ENCODE data around the gene CDCA3. TPM values are rescaled to one million over a fixed set of nuclear protein-coding genes. Genes with fewer than 3 reads are reported as not detected.

The CDCA3 gene
- total and polyA plus RNA-seq, 2 of the 13 experiments (the other 11 are each of a cell fraction or from before 2014, with no cell fraction given), result 32.7 to 56.5 TPM

DNA sequence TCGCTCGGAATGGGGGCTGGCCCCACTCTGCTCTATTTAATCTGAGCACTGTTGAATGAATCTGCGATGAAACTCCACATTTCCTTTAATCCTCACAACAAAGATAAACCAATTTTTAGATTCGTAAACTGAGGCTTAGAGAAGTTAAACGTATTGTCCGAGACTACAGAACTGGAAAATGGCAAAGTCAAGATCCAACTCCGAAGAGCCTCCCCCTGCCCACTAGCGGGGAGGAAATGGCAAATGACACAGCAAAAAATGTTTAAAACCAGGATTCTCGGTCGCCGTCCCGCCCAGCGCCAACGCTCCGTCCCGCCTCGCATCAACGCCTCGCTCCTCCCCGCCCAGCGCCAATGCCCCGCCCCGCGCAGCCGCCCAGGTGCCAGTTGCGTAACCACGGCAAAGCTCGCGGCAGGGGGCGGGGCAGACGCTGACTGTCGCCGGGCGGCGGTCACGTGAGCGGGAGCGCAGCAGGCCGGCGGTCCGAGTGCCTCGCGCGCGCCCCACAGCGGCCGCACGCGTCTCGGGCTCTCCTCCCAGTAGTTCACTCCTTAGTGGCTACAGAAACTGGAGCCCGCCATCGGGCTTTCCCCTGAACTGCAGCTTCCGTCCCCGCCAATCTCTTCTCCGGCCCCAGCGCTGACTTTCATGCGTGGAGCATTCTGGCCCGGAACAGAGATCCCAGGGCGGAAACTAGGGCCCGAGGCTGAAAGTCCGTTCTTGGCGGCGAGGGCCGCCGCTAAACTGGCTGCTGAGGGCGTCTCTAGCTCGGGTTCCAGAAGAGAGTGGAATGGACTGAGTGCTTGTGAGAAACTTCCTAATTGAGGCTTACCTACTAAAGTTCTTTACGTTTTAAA, 39.9 kb upstream of the CDCA3 start (continued):
- TF ChIP-seq ZNF292 (CRISPR knock-in tag; IDR thresholded peaks at IDR 0.05; ENCODE audit: borderline replicate concordance, low read depth) (no peak), BHLHE40 (IDR thresholded peaks at IDR 0.05; ENCODE audit: low read length) (peak; percentile 99), FOXP1 (IDR thresholded peaks at IDR 0.05) (no peak), FOXP1 (CRISPR knock-in tag; IDR thresholded peaks at IDR 0.05) (no peak), ZNF101 (CRISPR knock-in tag; IDR thresholded peaks at IDR 0.05; ENCODE audit: borderline replicate concordance, low read depth) (no peak), ZNF432 (CRISPR knock-in tag; IDR thresholded peaks at IDR 0.05; ENCODE audit: borderline replicate concordance) (no peak), JUNB (CRISPR knock-in tag; IDR thresholded peaks at IDR 0.05; ENCODE audit: borderline replicate concordance) (no peak; the same call in 1 of the 2 replicates), ZNF672 (CRISPR knock-in tag; IDR thresholded peaks at IDR 0.05) (no peak), ZFP36L1 (CRISPR knock-in tag; IDR thresholded peaks at IDR 0.05) (peak; percentile 89), POLR2AphosphoS2 (IDR thresholded peaks at IDR 0.05; ENCODE audit: low read depth, low read length) (no peak), ZNF720 (CRISPR knock-in tag; IDR thresholded peaks at IDR 0.05) (no peak), SPEN (CRISPR knock-in tag; IDR thresholded peaks at IDR 0.05; ENCODE audit: low read depth) (peak; percentile 95), BRD4 (CRISPR knock-in tag; IDR thresholded peaks at IDR 0.05) (0 out of 2 replicates have a peak, but pooled peaks have one; percentile 23), PLRG1 (conservative IDR thresholded peaks at IDR 0.05) (no peak), ZNF569 (CRISPR knock-in tag; IDR thresholded peaks at IDR 0.05; ENCODE audit: borderline replicate concordance) (no peak), ZNF678 (CRISPR knock-in tag; IDR thresholded peaks at IDR 0.05) (no peak)
- TF ChIP-seq, protein P1, sequence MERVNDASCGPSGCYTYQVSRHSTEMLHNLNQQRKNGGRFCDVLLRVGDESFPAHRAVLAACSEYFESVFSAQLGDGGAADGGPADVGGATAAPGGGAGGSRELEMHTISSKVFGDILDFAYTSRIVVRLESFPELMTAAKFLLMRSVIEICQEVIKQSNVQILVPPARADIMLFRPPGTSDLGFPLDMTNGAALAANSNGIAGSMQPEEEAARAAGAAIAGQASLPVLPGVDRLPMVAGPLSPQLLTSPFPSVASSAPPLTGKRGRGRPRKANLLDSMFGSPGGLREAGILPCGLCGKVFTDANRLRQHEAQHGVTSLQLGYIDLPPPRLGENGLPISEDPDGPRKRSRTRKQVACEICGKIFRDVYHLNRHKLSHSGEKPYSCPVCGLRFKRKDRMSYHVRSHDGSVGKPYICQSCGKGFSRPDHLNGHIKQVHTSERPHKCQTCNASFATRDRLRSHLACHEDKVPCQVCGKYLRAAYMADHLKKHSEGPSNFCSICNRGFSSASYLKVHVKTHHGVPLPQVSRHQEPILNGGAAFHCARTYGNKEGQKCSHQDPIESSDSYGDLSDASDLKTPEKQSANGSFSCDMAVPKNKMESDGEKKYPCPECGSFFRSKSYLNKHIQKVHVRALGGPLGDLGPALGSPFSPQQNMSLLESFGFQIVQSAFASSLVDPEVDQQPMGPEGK (CRISPR knock-in tag; IDR thresholded peaks at IDR 0.05), result peak; percentile 77
- TF ChIP-seq, protein P2, sequence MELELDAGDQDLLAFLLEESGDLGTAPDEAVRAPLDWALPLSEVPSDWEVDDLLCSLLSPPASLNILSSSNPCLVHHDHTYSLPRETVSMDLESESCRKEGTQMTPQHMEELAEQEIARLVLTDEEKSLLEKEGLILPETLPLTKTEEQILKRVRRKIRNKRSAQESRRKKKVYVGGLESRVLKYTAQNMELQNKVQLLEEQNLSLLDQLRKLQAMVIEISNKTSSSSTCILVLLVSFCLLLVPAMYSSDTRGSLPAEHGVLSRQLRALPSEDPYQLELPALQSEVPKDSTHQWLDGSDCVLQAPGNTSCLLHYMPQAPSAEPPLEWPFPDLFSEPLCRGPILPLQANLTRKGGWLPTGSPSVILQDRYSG (CRISPR knock-in tag; IDR thresholded peaks at IDR 0.05), result peak; percentile 62; the same call in 1 of the 2 replicates
- TF ChIP-seq, protein P3, sequence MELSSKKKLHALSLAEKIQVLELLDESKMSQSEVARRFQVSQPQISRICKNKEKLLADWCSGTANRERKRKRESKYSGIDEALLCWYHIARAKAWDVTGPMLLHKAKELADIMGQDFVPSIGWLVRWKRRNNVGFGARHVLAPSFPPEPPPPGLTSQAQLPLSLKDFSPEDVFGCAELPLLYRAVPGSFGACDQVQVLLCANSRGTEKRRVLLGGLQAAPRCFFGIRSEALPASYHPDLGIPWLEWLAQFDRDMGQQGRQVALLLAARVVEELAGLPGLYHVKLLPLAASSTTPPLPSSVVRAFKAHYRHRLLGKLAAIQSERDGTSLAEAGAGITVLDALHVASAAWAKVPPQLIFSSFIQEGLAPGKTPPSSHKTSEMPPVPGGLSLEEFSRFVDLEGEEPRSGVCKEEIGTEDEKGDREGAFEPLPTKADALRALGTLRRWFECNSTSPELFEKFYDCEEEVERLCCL (CRISPR knock-in tag; IDR thresholded peaks at IDR 0.05; ENCODE audit: borderline replicate concordance), result no peak
- TF ChIP-seq, protein P4, sequence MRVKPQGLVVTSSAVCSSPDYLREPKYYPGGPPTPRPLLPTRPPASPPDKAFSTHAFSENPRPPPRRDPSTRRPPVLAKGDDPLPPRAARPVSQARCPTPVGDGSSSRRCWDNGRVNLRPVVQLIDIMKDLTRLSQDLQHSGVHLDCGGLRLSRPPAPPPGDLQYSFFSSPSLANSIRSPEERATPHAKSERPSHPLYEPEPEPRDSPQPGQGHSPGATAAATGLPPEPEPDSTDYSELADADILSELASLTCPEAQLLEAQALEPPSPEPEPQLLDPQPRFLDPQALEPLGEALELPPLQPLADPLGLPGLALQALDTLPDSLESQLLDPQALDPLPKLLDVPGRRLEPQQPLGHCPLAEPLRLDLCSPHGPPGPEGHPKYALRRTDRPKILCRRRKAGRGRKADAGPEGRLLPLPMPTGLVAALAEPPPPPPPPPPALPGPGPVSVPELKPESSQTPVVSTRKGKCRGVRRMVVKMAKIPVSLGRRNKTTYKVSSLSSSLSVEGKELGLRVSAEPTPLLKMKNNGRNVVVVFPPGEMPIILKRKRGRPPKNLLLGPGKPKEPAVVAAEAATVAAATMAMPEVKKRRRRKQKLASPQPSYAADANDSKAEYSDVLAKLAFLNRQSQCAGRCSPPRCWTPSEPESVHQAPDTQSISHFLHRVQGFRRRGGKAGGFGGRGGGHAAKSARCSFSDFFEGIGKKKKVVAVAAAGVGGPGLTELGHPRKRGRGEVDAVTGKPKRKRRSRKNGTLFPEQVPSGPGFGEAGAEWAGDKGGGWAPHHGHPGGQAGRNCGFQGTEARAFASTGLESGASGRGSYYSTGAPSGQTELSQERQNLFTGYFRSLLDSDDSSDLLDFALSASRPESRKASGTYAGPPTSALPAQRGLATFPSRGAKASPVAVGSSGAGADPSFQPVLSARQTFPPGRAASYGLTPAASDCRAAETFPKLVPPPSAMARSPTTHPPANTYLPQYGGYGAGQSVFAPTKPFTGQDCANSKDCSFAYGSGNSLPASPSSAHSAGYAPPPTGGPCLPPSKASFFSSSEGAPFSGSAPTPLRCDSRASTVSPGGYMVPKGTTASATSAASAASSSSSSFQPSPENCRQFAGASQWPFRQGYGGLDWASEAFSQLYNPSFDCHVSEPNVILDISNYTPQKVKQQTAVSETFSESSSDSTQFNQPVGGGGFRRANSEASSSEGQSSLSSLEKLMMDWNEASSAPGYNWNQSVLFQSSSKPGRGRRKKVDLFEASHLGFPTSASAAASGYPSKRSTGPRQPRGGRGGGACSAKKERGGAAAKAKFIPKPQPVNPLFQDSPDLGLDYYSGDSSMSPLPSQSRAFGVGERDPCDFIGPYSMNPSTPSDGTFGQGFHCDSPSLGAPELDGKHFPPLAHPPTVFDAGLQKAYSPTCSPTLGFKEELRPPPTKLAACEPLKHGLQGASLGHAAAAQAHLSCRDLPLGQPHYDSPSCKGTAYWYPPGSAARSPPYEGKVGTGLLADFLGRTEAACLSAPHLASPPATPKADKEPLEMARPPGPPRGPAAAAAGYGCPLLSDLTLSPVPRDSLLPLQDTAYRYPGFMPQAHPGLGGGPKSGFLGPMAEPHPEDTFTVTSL (CRISPR knock-in tag; IDR thresholded peaks at IDR 0.05; ENCODE audit: borderline replicate concordance), result no peak

Measured in HepG2 (cell line).